GM18951 (cell line): ENCODE data around the gene NPRL2.

Source experiments
- POLR2A ChIP-seq: IDR thresholded peaks from 4 replicates; pipeline ENCODE4 v1.6.1; 2011; ENCODE audit warnings: mild to moderate bottlenecking; ENCODE audit not compliant: insufficient read length, insufficient read depth; ENCODE audit errors: extremely low read depth
- in situ Hi-C: fragments of 300-500 bp; cut with MboI; formaldehyde crosslinking; loops from one replicate; pipeline ENCODE4 v1.12.0; 2022; ENCODE audit warnings: low sequenced_read_pairs, mixed read lengths, inconsistent platforms; ENCODE audit not compliant: unreplicated experiment

Gene NPRL2

GRCh38 chr3:50297896-50298725 is 52.5 kb downstream of the NPRL2 start:
- in situ Hi-C loops = no loop called here
- TF ChIP-seq POLR2A = no peak

GRCh38 chr3:50297384-50297775 is 53.2 kb downstream of the NPRL2 start:
- in situ Hi-C loops = no loop called here
- no peak for TF ChIP-seq POLR2A
